ENCODE results near the gene HLA-DOA.

DNA sequence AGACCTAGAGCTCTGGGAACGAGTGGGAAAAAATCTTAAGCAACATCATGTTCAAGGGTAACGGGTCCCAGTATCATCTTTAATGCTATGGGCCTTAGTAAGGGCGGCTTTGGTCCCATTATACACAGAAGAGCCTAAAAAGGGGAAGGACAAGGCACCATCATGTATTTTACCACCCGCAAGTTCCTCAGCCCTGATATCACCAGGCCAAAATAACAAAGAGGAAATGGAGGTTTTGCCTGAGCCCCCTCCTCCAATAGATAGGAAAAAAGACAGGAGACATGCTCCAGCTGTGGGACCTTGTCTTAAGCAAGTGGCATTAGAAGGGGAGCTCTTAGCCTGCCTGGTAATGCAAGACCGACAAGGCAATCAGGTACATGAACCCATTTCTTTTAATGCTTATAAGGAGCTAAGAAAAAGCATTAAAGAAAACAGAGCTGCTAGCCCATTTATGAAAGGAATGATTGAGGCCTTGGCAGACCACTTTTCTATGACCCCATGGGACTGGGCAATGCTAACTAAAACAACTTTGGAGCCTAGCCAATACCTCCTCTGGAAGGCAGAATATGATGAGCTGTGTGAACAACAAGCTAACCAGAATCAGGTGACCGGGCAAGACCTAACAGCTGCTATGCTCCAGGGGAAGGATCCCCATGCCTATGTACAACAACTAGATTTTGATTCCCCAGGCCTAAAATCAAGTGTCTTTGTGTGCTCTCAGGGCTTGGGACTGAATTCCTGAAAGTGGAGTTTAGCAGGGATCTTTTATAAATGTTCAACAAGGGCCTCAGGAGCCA, 40.8 kb upstream of the HLA-DOA start:
- TF ChIP-seq POLR2A (IDR thresholded peaks at IDR 0.05), result no peak
- TF ChIP-seq, protein P1, sequence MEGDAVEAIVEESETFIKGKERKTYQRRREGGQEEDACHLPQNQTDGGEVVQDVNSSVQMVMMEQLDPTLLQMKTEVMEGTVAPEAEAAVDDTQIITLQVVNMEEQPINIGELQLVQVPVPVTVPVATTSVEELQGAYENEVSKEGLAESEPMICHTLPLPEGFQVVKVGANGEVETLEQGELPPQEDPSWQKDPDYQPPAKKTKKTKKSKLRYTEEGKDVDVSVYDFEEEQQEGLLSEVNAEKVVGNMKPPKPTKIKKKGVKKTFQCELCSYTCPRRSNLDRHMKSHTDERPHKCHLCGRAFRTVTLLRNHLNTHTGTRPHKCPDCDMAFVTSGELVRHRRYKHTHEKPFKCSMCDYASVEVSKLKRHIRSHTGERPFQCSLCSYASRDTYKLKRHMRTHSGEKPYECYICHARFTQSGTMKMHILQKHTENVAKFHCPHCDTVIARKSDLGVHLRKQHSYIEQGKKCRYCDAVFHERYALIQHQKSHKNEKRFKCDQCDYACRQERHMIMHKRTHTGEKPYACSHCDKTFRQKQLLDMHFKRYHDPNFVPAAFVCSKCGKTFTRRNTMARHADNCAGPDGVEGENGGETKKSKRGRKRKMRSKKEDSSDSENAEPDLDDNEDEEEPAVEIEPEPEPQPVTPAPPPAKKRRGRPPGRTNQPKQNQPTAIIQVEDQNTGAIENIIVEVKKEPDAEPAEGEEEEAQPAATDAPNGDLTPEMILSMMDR (IDR thresholded peaks at IDR 0.05), result no peak

Data from body of pancreas (tissue), 4 donors.